H9 (cell line): ENCODE data around the gene UBAC2. TPM values are rescaled to one million over a fixed set of nuclear protein-coding genes. Genes with fewer than 3 reads are reported as not detected.

Experiments
- DNase-seq: peaks from one replicate; pipeline ENCODE4 v3.0.0-alpha.2; 2017
- H2AFZ ChIP-seq: one replicate; pipeline ENCODE4 v1.6.1; 2013; ENCODE audit warnings: mild to moderate bottlenecking, low read length, control low read depth, moderate library complexity
- H2AK5ac ChIP-seq: 2 replicates; pipeline ENCODE4 v1.6.1; 2013; ENCODE audit warnings: low read length, control low read depth, mixed read lengths; ENCODE audit not compliant: insufficient read length
- H2BK120ac ChIP-seq: one replicate; pipeline ENCODE4 v1.6.1; 2013; ENCODE audit warnings: low read depth, mild to moderate bottlenecking, low read length, control low read depth, inconsistent platforms; ENCODE audit not compliant: poor library complexity, severe bottlenecking
- H2BK12ac ChIP-seq: 2 replicates; pipeline ENCODE4 v1.6.1; 2013; ENCODE audit warnings: low read length, control low read depth, mixed read lengths, low read depth; ENCODE audit not compliant: insufficient read length
- H2BK15ac ChIP-seq: 2 replicates; pipeline ENCODE4 v1.6.1; 2013; ENCODE audit warnings: low read depth, low read length, control low read depth
- H2BK20ac ChIP-seq: one replicate; pipeline ENCODE4 v1.6.1; 2013; ENCODE audit warnings: low read depth, mild to moderate bottlenecking, low read length, control low read depth, inconsistent platforms; ENCODE audit not compliant: poor library complexity, severe bottlenecking
- H2BK5ac ChIP-seq: 2 replicates; pipeline ENCODE4 v1.6.1; 2013; ENCODE audit warnings: low read length, control low read depth, mixed read lengths; ENCODE audit not compliant: insufficient read length
- H3K14ac ChIP-seq: 2 replicates; pipeline ENCODE4 v1.6.1; 2013; ENCODE audit warnings: low read length, control low read depth; ENCODE audit not compliant: insufficient read depth
- H3K18ac ChIP-seq: 2 replicates; pipeline ENCODE4 v1.6.1; 2013; ENCODE audit warnings: low read depth, mild to moderate bottlenecking, mixed read lengths, low read length, control low read depth; ENCODE audit not compliant: insufficient read length
- H3K23ac ChIP-seq: 2 replicates; pipeline ENCODE4 v1.6.1; 2013; ENCODE audit warnings: low read length, control low read depth, mixed read lengths, low read depth; ENCODE audit not compliant: insufficient read length
- H3K23me2 ChIP-seq: 2 replicates; pipeline ENCODE4 v1.6.1; 2013; ENCODE audit warnings: low read depth, mild to moderate bottlenecking, mixed read lengths, low read length, control low read depth; ENCODE audit not compliant: insufficient read length, poor library complexity, severe bottlenecking
- H3K27ac ChIP-seq: 2 replicates; pipeline ENCODE4 v1.5.1; 2013; ENCODE audit warnings: low read length, control low read depth, mixed read lengths, low read depth; ENCODE audit not compliant: insufficient read length
- H3K27me3 ChIP-seq: 2 replicates; pipeline ENCODE4 v1.6.1; 2013; ENCODE audit warnings: low read length, control low read depth, inconsistent platforms; ENCODE audit not compliant: insufficient read depth
- H3K4ac ChIP-seq: 2 replicates; pipeline ENCODE4 v1.6.1; 2013; ENCODE audit warnings: low read depth, mild to moderate bottlenecking, control low read depth, inconsistent platforms, low read length, moderate library complexity
- H3K4me1 ChIP-seq: 2 replicates; pipeline ENCODE4 v1.6.1; 2013; ENCODE audit warnings: low read length, control low read depth, inconsistent platforms; ENCODE audit not compliant: insufficient read depth
- H3K4me2 ChIP-seq: 2 replicates; pipeline ENCODE4 v1.6.1; 2013; ENCODE audit warnings: low read length, control low read depth, mixed read lengths; ENCODE audit not compliant: insufficient read length, insufficient read depth
- H3K56ac ChIP-seq: 2 replicates; pipeline ENCODE4 v1.6.1; 2013; ENCODE audit warnings: low read depth, mild to moderate bottlenecking, mixed read lengths, low read length, control low read depth; ENCODE audit not compliant: insufficient read length
- H3K79me1 ChIP-seq: 2 replicates; pipeline ENCODE4 v1.6.1; 2013; ENCODE audit warnings: low read depth, mild to moderate bottlenecking, moderate library complexity, low read length, control low read depth, inconsistent platforms; ENCODE audit not compliant: insufficient read depth, poor library complexity, severe bottlenecking
- H3K79me2 ChIP-seq: 2 replicates; pipeline ENCODE4 v1.6.1; 2013; ENCODE audit warnings: low read length, control low read depth, inconsistent platforms; ENCODE audit not compliant: insufficient read depth
- H3K9ac ChIP-seq: 2 replicates; pipeline ENCODE4 v1.6.1; 2013; ENCODE audit warnings: low read length, control low read depth, mixed read lengths; ENCODE audit not compliant: insufficient read length; ENCODE audit errors: extremely low read depth
- H3K9me3 ChIP-seq: one replicate; pipeline ENCODE4 v1.6.1; 2013; ENCODE audit warnings: low read depth, low read length, inconsistent platforms; ENCODE audit not compliant: control insufficient read depth
- H3T11ph ChIP-seq: one replicate; pipeline ENCODE4 v1.6.1; 2013; ENCODE audit warnings: mild to moderate bottlenecking, low read length, control low read depth, inconsistent platforms
- H4K20me1 ChIP-seq: one replicate; pipeline ENCODE4 v1.6.1; 2013; ENCODE audit not compliant: control insufficient read depth, insufficient read length, insufficient read depth
- H4K5ac ChIP-seq: 2 replicates; pipeline ENCODE4 v1.6.1; 2013; ENCODE audit warnings: low read depth, mild to moderate bottlenecking, mixed read lengths, low read length, control low read depth; ENCODE audit not compliant: insufficient read length
- H4K8ac ChIP-seq: replicated peaks from 2 replicates; pipeline ENCODE4 v1.6.1; 2013; ENCODE audit warnings: low read length, control low read depth, mixed read lengths, low read depth; ENCODE audit not compliant: insufficient read length
- H4K91ac ChIP-seq: 2 replicates; pipeline ENCODE4 v1.6.1; 2013; ENCODE audit warnings: low read depth, mild to moderate bottlenecking, moderate library complexity, mixed read lengths, low read length, control low read depth; ENCODE audit not compliant: insufficient read length
- H3K27ac Mint-ChIP-seq, 3 experiments: 2 replicates in 2 of 3; 3 replicates in 1 of 3; pipeline ENCODE4 v1.8.0; 2020 to 2021; ENCODE audit warnings: mixed read lengths in 3 of 3, mild to moderate bottlenecking in 1 of 3, moderate library complexity in 1 of 3
- H3K27me3 Mint-ChIP-seq: 2 replicates; pipeline ENCODE4 v1.8.0; 2021; ENCODE audit warnings: low read depth, mild to moderate bottlenecking, moderate library complexity, mixed read lengths
- H3K36me3 Mint-ChIP-seq, 3 experiments: 2 replicates in 2 of 3; 3 replicates in 1 of 3; pipeline ENCODE4 v1.8.0; 2020 to 2021; ENCODE audit warnings: low read depth in 3 of 3, mixed read lengths in 3 of 3; ENCODE audit not compliant: insufficient read depth in 1 of 3
- H3K4me1 Mint-ChIP-seq, 2 experiments: 2 replicates each; pipeline ENCODE4 v1.8.0; 2020; ENCODE audit warnings: mixed read lengths in 2 of 2
- H3K4me3 Mint-ChIP-seq, 2 experiments: 2 replicates in 1 of 2; 3 replicates in 1 of 2; pipeline ENCODE4 v1.8.0; 2020 to 2021; ENCODE audit warnings: mild to moderate bottlenecking in 2 of 2, mixed read lengths in 2 of 2, moderate library complexity in 1 of 2
- H3K9me3 Mint-ChIP-seq, 2 experiments: 2 replicates in 1 of 2; 3 replicates in 1 of 2; pipeline ENCODE4 v1.8.0; 2020; ENCODE audit warnings: mild to moderate bottlenecking in 2 of 2, mixed read lengths in 2 of 2, moderate library complexity in 1 of 2
- WGBS: extraction: QIAGEN DNeasy Blood & Tissue Kit; methylation state at CpG from one replicate; pipeline ENCODE4 v1.1.7; 2013; ENCODE audit warnings: missing lambda C conversion rate, low lambda C conversion rate, mixed read lengths; ENCODE audit not compliant: insufficient read length; ENCODE audit errors: extremely low coverage; 5-methylcytosine and 5-hydroxymethylcytosine counted together
- total RNA-seq: library from RNA; stranded (reverse); gene quantifications from 2 replicates; pipeline ENCODE4 v1.2.1, GENCODE V29; 2021
- TF ChIP-seq, protein P1 (sequence below): fragments of 200-600 bp; sonication (generic); conservative IDR thresholded peaks from 3 replicates; pipeline ENCODE4 v1.8.0; 2021; ENCODE audit warnings: antibody characterized with exemption, mild to moderate bottlenecking

Gene UBAC2
- total RNA-seq, 1 experiment from 2014 or later: 52.3 TPM

DNA sequence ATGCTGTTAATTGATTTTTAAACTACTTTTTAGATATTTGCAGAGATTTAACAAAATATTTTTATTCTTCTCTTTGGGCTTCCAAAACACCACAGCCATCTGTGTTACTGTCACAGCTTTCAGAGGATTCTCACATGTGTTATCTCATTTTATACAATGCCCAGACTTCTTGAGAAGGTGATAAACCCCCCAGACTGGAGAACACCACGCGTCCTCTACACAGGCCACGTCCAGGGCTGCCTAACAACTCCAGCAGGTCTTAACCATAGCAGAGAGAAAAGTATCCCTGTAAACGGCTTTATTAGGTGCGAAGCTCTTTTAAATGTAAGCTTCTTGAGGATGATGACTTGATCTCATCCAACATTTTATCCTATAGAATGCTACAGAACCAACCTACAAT lies 104.5 kb downstream of the UBAC2 start:
- TF ChIP-seq, protein P1, sequence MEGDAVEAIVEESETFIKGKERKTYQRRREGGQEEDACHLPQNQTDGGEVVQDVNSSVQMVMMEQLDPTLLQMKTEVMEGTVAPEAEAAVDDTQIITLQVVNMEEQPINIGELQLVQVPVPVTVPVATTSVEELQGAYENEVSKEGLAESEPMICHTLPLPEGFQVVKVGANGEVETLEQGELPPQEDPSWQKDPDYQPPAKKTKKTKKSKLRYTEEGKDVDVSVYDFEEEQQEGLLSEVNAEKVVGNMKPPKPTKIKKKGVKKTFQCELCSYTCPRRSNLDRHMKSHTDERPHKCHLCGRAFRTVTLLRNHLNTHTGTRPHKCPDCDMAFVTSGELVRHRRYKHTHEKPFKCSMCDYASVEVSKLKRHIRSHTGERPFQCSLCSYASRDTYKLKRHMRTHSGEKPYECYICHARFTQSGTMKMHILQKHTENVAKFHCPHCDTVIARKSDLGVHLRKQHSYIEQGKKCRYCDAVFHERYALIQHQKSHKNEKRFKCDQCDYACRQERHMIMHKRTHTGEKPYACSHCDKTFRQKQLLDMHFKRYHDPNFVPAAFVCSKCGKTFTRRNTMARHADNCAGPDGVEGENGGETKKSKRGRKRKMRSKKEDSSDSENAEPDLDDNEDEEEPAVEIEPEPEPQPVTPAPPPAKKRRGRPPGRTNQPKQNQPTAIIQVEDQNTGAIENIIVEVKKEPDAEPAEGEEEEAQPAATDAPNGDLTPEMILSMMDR: no peak
- Histone ChIP-seq H4K8ac (no peak overlapping the region), H4K91ac (no peak overlapping the region), H2AFZ (no peak overlapping the region), H3K79me1 (no peaks in the 10 kb centered on the region), H2BK15ac (no peak overlapping the region), H4K5ac (no peak overlapping the region), H3K27me3 (no peaks in the 10 kb centered on the region), H3K27ac (no peak overlapping the region), H4K20me1 (no peaks in the 10 kb centered on the region), H3K23ac (no peak overlapping the region), H3K56ac (no peak overlapping the region), H3K4ac (no peak overlapping the region), H3K9me3 (no peaks in the 10 kb centered on the region), H3K4me2 (no peak overlapping the region), H3K9ac (no peak overlapping the region), H3K79me2 (0 out of 2 replicates have a peak, but pooled peaks cover 2% of the 10 kb centered on the region), H2BK5ac (no peak overlapping the region), H3T11ph (no peak overlapping the region), H3K4me1 (no peaks in the 10 kb centered on the region; the same call in 1 of the 2 replicates), H2BK120ac (no peak overlapping the region), H3K18ac (no peak overlapping the region), H3K14ac (no peak overlapping the region), H2BK12ac (no peak overlapping the region), H3K23me2 (no peaks in the 10 kb centered on the region), H2BK20ac (no peak overlapping the region), H2AK5ac (no peak overlapping the region)
- Mint-ChIP-seq H3K36me3 (peaks cover 4 to 7% (median 6%) of the 10 kb centered on the region in 3 experiments; a peak in 3 of 7 replicates), H3K4me1 (peaks cover 6 to 13% of the 10 kb centered on the region in 2 experiments; a peak in 2 of 4 replicates), H3K27me3 (no peaks in the 10 kb centered on the region), H3K4me3 (no peak overlapping the region), H3K9me3 (no peaks in the 10 kb centered on the region), H3K27ac (no peak overlapping the region)
- no CpG with 5 or more reads among the region's 5 CpGs for WGBS
- DNase-seq: no peak
